ENCODE data around the gene CFAP61.
"Not testable (repeated sequence)": the region's sequence is repeated elsewhere in the genome, so short reads cannot be mapped to it uniquely, and the experiment has no call there.

The CFAP61 gene

DNA sequence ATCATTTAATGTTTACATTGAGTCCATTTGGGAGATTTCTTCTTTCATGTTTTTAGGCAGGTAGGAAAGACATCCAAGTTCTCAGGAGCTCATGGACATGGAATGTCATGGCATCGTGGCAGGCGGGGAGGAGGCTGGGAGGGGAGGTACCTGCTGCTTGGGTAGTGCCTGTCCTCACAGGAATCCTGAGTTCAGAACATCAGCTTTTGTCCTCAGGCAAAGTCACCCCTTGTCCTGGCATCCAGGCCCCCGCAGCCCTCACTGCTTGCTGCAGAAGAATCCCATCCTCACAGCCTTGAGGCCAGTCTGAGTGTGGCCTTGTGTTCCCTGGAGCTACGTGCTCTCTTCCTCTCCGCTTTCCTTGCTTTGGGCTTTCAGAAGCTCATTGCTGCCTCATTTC is 157.4 kb downstream of the CFAP61 start:
- no peak for DNase-seq (ENCODE audit: low read depth in 3 of 3)

DNA sequence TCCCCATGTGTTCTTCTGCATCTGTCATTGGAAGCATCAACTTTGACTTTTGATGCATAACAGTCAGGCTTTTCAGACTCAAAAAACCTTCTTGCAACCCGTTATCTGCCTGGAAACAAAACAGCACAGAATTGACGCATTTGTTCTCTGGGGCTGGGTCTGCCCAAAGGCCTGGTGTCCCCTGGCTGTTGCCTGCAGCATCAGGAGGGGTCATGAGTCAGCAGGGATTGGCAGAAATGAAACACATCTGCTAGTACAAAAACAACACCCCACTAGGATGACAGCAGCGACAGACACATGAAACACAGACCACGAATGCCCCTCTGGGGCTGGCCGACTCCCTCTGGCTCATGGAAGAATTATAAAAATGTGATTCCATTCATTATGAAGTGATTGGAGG is 158.0 kb downstream of the CFAP61 start:
- no peak for DNase-seq (ENCODE audit: low read depth in 3 of 3)

- DNase-seq (ENCODE audit: low read depth in 3 of 3) = no peak
Measured at GRCh38 chr20:20210943-20211273, 158.6 kb downstream of the CFAP61 start.

- no peak for DNase-seq (ENCODE audit: low read depth in 3 of 3)
Measured at GRCh38 chr20:20211274-20211987, 159.1 kb downstream of the CFAP61 start.

DNA sequence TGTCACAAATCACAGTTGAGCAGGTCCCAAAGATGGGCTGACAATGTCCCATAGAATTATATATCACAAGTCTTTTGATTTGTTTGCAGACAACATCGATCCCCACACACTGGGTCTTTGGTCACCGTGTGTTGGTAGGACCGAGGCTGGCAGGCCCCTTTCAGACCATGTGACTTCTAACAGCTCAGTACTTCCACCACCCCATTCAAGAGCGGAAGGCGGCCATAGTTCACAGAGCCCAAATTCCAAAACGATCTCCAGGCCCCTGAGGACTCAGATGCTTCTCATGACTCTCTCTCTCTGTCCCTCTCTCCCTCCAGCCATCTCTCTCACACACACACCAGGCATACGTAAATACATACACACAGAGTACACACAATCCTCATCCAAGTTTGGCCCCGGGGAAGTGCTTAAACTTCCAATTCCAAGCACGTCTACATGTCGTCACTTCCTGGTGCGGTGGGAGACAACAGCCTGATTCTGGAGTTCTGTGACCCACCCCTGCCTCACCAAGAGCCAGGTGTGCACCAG is 159.7 kb downstream of the CFAP61 start:
- no peak for DNase-seq (ENCODE audit: low read depth in 3 of 3)

DNA sequence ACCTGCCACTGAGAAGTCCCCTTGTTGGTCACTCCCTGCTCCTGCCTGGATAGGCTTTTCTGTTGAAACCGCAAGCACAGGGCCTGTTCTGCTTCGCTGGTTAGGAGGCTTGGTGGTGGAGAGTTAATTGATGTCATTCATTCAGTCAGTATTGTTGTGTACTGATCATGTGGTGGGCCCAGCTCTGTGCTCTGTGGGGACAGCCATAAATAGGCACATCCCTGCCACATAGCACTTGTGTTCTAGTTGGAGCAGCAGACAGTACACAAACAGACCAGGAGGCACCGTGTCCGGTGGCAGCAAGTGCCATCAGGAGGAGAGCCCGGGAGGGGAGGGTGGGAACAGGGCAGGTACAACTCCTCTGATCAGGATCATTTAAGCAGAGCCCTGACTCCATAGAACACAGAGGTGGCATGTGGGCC is 160.4 kb downstream of the CFAP61 start:
- no peak for DNase-seq (ENCODE audit: low read depth in 3 of 3)

DNA sequence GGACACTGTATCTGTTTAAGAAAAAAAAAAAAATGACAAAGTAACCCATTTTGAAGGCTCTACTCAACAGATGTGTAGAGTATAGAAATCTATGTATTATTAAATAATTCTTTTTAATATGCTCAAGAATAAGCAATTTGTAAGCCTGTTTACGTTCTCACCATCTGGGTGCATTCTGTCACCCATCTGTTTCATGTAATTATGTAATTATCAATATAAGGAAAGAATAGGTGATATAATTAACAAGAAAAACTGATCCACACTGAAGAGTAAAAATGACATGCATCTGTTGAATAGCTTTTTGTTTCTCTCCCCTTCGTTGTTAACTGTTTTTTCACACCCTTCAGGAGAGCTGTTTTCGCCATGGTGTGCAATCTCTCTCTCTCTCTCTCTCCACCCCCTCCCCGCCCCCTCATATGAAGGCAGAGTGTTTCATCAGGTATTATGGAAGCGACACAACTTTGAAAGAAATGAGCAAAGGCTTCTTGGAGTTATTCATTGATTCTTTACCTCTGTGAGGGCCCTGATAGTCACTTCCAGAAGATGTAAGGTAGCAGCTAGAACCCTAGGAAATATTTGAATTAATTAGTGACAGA is 161.3 kb downstream of the CFAP61 start:
- DNase-seq (ENCODE audit: low read depth in 3 of 3) = no peak

DNA sequence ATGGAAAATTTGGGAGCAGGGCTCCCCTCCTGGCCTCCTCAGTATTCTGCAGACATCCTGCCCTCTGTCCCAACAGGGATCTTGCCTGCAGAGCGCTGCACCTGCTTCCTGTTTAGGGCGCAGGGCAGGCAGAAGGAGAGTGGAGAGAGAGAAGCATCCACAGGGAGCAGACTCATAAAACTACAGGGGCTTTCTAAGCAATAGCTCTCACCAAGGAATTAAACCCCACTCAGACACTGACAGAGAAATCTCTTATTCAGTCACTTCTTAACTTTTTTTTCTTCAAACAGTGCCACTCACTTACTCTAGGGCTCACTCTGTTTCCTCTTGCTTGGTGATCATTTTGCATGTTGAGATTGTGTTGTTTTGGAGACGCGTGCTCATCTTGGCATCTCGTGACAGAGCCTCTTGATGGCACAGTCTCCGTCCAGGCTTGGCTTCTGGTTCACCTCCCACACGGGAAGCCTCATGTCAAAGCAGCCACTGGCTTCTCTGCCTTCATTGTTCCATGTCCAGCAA is 162.5 kb downstream of the CFAP61 start:
- no peak for DNase-seq (ENCODE audit: low read depth in 3 of 3)

GRCh38 chr20:20215976-20216727 is 163.8 kb downstream of the CFAP61 start:
- no peak for DNase-seq (ENCODE audit: low read depth in 3 of 3)

DNA sequence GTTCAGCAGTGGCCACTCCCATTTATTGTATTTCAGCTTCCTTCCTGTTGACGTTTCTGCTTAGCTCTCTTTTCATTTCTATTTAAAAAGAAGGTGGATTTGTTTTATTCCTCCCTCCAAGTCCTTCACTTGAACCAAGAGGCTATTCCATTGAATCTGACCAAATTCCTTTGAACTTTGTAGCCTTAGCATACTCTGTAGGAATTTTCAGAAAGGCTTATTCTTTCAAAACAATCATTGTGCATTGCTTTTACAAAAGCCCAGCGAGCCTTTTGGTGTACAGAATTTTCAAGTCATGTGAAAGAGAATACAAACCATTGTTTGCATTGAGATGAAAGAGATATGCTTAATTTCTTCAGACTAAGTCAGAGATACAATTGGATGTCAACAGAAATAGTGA is 164.6 kb downstream of the CFAP61 start:
- DNase-seq (ENCODE audit: low read depth in 3 of 3) = no peak

DNA sequence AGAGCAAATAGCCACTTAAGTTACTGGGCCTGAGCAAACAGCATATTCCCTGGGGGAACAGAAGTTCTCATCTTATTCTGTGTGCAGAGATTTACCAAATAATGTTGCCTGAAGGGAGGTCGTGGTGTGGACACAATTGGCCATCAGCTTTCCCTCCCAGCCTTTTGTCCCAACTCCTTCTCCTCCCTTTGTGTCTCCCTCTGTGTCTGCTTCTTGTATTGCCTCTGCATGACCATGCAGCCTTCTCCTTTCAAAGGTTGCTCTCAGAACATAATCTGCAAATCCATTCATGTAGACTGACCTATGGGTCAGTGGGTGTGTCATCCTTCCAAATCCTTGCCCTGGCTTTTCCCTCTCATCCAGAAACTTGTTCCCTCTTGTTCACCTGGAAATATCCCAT is 165.3 kb downstream of the CFAP61 start:
- DNase-seq (ENCODE audit: low read depth in 3 of 3) = no peak

DNA sequence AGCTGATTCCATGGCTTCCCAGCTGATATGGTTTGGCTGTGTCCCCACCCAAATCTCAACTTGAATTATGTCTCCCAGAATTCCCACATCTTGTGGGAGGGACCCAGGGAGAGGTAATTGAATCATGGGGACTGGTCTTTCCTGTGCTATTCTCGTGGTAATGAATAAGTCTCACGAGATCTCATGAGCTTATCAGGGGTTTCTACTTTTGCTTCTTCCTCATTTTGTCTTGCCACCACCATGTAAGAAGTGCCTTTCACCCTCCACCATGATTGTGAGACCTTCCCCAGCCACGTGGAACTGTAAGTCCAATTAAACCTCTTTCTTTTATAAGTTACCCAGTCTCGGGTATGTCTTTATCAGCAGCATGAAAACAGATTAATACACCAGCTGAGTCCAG is 165.8 kb downstream of the CFAP61 start:
- not testable (repeated sequence) for DNase-seq (ENCODE audit: low read depth in 3 of 3)

GRCh38 chr20:20219016-20219415 is 166.7 kb downstream of the CFAP61 start:
- no peak for DNase-seq (ENCODE audit: low read depth in 3 of 3)

- DNase-seq (ENCODE audit: low read depth in 3 of 3) = no peak
Measured at GRCh38 chr20:20220134-20220533, 167.8 kb downstream of the CFAP61 start.

DNA sequence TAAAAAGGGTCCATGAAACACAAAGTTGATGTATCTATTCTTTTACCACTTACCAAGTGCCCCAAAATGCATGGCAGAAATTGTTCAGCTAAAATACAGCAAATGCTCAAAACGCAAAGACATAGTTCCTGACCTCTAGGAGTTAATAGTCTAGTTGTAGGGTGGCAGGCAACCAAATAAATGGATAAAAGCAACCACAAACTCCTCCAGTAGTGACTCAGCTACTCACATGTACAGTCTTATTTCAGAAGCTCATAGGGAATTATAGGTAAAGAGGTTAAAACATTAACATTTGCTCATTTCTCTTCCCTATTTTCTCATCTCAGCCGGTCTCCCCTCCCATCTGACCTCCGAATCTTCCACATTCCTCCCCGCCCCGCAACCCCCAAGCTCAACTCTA is 171.6 kb downstream of the CFAP61 start:
- DNase-seq (ENCODE audit: low read depth in 3 of 3) = no peak

GRCh38 chr20:20224806-20225205 is 172.5 kb downstream of the CFAP61 start:
- DNase-seq (ENCODE audit: low read depth in 3 of 3) = no peak

DNA sequence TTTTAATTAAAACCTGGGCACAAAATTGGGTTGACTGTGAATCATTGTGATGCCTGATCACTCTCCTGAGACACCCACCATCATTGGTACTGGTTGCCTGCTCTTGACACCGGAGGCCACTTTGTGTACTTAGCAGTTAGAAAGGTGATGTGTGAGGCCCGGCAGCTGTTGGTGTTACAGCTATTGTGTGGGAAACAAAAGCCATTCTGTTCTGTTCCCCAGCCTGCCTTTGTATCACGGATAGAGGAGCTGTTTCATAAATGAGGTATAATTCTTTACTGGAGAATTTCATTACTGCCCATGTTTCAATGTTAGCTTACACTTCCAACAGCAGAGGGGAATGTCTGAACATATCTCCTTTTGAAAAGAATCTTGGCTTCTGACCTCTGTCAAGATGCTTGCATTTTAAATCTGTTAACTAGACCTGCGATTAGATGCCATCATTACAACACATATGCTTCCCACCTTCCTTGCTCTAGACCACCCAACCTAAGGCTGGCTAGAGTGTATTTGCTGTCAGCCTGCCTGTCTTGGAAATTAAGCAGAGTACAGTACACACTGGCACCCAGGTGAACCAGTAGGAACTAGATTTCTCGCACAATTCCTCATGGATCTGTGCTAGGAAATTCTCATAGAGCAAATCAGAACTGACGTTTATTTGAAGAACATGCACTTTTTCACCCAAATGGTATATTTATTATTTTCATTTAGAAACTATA is 173.2 kb downstream of the CFAP61 start:
- DNase-seq (ENCODE audit: low read depth in 3 of 3) = no peak

DNA sequence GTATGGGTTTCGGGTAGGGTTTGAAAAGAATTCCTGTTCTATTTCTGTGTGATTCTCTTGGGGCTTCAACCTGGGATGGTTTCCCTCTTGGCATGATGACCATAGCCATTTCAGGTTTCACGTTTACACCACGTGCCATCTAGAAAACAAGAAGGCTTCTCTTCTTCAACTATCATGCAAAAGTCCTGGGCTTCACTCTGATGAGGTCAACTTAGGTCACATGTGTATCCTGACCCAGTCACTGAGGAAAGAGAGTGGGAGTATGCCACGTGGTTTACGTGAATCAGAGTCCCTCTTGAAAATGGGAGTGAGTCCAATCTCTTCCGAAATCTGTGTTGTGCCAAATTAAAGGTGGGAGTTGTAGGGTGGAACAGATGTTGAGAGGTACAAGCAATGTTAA is 174.2 kb downstream of the CFAP61 start:
- no peak for DNase-seq (ENCODE audit: low read depth in 3 of 3)

DNA sequence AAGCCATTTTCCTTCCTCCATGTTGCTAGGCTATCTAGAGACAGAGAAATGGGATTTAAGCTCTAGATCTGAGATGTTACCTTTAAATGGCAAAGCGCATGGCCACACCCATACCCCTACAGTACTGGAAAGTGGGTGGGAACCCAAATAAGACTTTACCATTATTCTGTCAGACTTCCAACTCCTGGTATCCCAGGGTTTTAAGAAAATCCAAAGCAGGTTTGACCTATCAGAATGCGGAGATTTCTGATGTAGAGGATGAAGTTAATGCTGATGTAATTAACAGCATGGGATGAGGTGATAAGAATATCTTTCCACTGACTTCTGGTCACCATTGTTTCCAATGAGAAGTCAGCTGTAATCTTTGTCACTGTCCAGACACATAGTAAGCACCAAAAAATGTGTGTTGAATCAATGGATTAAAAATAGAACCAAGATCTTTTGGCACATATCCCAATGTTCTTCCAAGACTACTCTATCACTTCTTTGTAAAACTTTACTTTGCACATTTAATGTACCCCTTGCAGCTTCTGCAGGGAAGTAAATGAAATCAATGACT is 174.8 kb downstream of the CFAP61 start:
- no peak for DNase-seq (ENCODE audit: low read depth in 3 of 3)

GRCh38 chr20:20228351-20228750 is 176.0 kb downstream of the CFAP61 start:
- no peak for DNase-seq (ENCODE audit: low read depth in 3 of 3)

DNA sequence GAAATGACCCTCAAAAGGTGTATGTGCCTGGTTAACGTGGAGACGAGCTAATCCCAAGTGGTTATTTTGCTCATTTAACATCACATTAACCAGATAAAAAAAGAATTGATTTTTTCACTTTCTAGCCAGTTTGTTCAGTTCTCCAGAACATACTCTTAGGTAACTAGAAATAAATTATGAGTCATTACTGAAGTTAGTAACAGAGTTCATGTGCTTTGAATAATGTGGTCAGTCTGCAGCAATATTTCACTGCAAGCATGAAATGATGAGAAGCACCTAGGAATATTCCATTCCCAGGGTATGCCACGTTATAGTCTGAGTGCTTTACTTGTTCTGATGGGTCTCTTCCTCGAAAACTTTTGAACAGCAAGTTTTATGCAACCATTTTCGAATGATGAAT is 177.3 kb downstream of the CFAP61 start:
- DNase-seq (ENCODE audit: low read depth in 3 of 3) = no peak

GRCh38 chr20:20230741-20231140 is 178.4 kb downstream of the CFAP61 start:
- DNase-seq (ENCODE audit: low read depth in 3 of 3) = no peak
